GM18499 (cell line): ENCODE data around the gene MTX1.

ENCODE experiments used
- ATAC-seq: cut with Tn5 transposase; IDR thresholded peaks from one replicate; pipeline ENCODE4 v1.9.1; 2021; ENCODE audit warnings: moderate number of reproducible peaks; ENCODE audit not compliant: insufficient read depth, unreplicated experiment

Gene MTX1

GRCh38 chr1:155255243-155256007 is 46.9 kb downstream of the MTX1 start, which contains the start of gene ENTREP3:
TSS of gene ENTREP3 (minus strand) at chr1:155255483. CDS start at chr1:155254877, 606 bp downstream.
- ATAC-seq: no peak

GRCh38 chr1:155256058-155256852 is 47.8 kb downstream of the MTX1 start:
- ATAC-seq: no peak

GRCh38 chr1:155260276-155260675 is 51.8 kb downstream of the MTX1 start:
- ATAC-seq: no peak

GRCh38 chr1:155261493-155261851 is 53.0 kb downstream of the MTX1 start:
- ATAC-seq: no peak

GRCh38 chr1:155261852-155262673 is 53.6 kb downstream of the MTX1 start, which contains the start of gene SCAMP3:
TSS of gene SCAMP3 (minus strand) at chr1:155262360. CDS start at chr1:155262151, 209 bp downstream.
- ATAC-seq: peak; percentile 71

- ATAC-seq: no peak
These were observed 54.6 kb downstream of the MTX1 start for GRCh38 chr1:155263067-155263466.
